ENCODE data around the gene ZNF175. TPM values are rescaled to one million over a fixed set of nuclear protein-coding genes. Genes with fewer than 3 reads are reported as not detected.
"Not testable (repeated sequence)": the region's sequence is repeated elsewhere in the genome, so short reads cannot be mapped to it uniquely, and the experiment has no call there.

ZNF175 gene
- total RNA-seq, 1 experiment from 2014 or later = 6.9 TPM

DNA sequence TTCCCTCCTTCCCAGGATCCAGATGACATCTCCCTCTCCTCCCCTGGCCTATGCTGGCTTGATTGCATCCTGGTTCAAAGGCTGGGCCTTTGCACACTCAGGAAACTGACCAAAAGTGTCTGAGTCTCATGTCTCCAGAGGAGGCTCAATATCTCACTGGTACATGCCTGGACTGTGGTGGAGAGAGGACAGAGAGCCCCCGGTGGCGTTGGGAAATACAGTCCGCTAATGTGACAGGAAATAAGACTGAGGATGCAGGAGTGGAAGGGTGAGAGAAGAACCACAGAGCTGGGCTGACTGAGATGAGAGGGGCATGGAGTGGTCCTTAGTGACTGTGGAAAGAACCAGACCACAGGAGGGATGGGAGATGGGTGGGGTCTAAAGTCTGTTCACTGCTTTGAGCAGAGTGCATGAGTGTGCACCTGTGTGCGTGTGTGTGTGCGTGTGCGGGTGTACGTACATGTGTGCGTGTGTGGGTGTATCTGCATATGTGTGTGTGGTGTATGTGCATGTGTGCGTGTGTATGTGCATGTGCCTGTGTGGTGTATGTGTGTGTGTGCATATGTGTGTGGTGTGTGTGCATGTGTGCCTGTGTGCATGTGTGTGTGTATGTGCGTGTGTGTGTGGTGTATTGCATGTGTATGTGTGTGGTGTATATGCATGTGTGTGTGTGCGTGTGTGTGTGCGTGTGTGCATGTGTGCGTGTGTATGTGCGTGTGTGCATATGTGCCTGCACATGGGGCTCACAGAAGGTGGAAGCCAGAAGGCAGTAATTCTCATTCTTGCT lies 57.3 kb downstream of the ZNF175 start:
- Mint-ChIP-seq H3K4me3 (ENCODE audit: unreplicated experiment) (no peak overlapping the region), H3K36me3 (ENCODE audit: insufficient read depth, unreplicated experiment) (no peaks in the 10 kb centered on the region), H3K27ac (ENCODE audit: low read depth, unreplicated experiment) (no peak overlapping the region), H3K27me3 (ENCODE audit: insufficient read depth, unreplicated experiment) (peaks cover 29% of the 10 kb centered on the region), H3K9me3 (ENCODE audit: unreplicated experiment) (peaks cover 13% of the 10 kb centered on the region), H3K4me1 (ENCODE audit: insufficient read depth, unreplicated experiment) (no peaks in the 10 kb centered on the region)
- POLR2A ChIA-PET = no interaction called here
- no TSS peak for BruUV-seq (replicated peaks)
- no peak for DNase-seq (ENCODE audit: unreplicated experiment)
- CTCF ChIA-PET = interaction anchor here (0.6 to 0.8 kb wide), 2 partner anchors 79 to 1072 kb away, joined by 3 read pairs; no protein-coding TSS in a partner anchor
- TF ChIP-seq, protein P1, sequence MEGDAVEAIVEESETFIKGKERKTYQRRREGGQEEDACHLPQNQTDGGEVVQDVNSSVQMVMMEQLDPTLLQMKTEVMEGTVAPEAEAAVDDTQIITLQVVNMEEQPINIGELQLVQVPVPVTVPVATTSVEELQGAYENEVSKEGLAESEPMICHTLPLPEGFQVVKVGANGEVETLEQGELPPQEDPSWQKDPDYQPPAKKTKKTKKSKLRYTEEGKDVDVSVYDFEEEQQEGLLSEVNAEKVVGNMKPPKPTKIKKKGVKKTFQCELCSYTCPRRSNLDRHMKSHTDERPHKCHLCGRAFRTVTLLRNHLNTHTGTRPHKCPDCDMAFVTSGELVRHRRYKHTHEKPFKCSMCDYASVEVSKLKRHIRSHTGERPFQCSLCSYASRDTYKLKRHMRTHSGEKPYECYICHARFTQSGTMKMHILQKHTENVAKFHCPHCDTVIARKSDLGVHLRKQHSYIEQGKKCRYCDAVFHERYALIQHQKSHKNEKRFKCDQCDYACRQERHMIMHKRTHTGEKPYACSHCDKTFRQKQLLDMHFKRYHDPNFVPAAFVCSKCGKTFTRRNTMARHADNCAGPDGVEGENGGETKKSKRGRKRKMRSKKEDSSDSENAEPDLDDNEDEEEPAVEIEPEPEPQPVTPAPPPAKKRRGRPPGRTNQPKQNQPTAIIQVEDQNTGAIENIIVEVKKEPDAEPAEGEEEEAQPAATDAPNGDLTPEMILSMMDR (IDR thresholded peaks at IDR 0.05; ENCODE audit: unreplicated experiment) = no peak
- intact Hi-C loops (cut with micrococcal nuclease) = no loop called here

- H3K9me3 Mint-ChIP-seq (ENCODE audit: unreplicated experiment) = not testable (repeated sequence)
Observed at GRCh38 chr19:51630315-51630714, 59.2 kb downstream of the ZNF175 start, which contains the start of gene SIGLEC5. Gene SIGLEC5, minus strand, starts transcription at chr19:51630401. Its CDS starts 66 bp downstream, at chr19:51630335.

DNA sequence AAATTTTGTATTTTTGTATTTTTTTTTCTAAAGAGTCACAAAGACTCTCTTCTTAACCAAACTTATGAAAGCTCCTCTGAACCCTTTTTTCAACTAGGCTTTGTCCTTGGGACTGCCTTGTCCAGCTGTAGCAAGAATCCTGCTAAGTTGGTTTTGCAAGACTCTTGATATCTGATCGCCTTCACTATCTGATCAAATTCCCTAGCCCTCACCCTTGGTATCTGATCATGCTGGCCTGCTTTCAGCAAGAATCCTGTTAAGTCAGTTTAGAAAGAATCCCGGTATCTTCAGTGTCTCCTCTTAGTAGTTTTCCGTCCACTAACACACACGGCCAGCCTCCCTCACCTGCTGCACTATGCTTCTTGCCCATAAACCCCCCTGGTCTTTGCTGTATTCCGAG lies 61.0 kb downstream of the ZNF175 start:
- no peak for DNase-seq (ENCODE audit: unreplicated experiment)
- Mint-ChIP-seq H3K4me3 (ENCODE audit: unreplicated experiment) (no peak overlapping the region), H3K36me3 (ENCODE audit: insufficient read depth, unreplicated experiment) (no peaks in the 10 kb centered on the region), H3K9me3 (ENCODE audit: unreplicated experiment) (peaks cover 2% of the 10 kb centered on the region), H3K27ac (ENCODE audit: low read depth, unreplicated experiment) (no peak overlapping the region), H3K27me3 (ENCODE audit: insufficient read depth, unreplicated experiment) (peaks cover 14% of the 10 kb centered on the region), H3K4me1 (ENCODE audit: insufficient read depth, unreplicated experiment) (no peaks in the 10 kb centered on the region)
- TF ChIP-seq, protein P1 (IDR thresholded peaks at IDR 0.05; ENCODE audit: unreplicated experiment) = no peak
- POLR2A ChIA-PET = no interaction called here
- intact Hi-C loops (cut with micrococcal nuclease) = no loop called here
- no TSS peak for BruUV-seq (replicated peaks)
- CTCF ChIA-PET = interaction anchor here (0.6 to 1.5 kb wide), 3 partner anchors 25 to 234 kb away, joined by 3 read pairs; no protein-coding TSS in a partner anchor

More at GRCh38 chr19:51630315-51630714, 59.2 kb downstream of the ZNF175 start, which contains the start of gene SIGLEC5:
- peaks cover 18% of the 10 kb centered on the region for H3K27me3 Mint-ChIP-seq (ENCODE audit: insufficient read depth, unreplicated experiment)
- intact Hi-C loops (cut with micrococcal nuclease); POLR2A ChIA-PET; H3K4me1 Mint-ChIP-seq (ENCODE audit: insufficient read depth, unreplicated experiment); BruUV-seq (replicated peaks); DNase-seq (ENCODE audit: unreplicated experiment); H3K27ac Mint-ChIP-seq (ENCODE audit: low read depth, unreplicated experiment); H3K36me3 Mint-ChIP-seq (ENCODE audit: insufficient read depth, unreplicated experiment); H3K4me3 Mint-ChIP-seq (ENCODE audit: unreplicated experiment): not testable (repeated sequence)
- CTCF ChIA-PET = interaction anchor here (0.6 kb wide), 1 partner anchor 475 kb away, joined by 5 read pairs; no protein-coding TSS in a partner anchor

- ChIA-PET POLR2A (no interaction called here), CTCF (interaction anchor here (0.6 to 1.2 kb wide), 3 partner anchors 29 to 524 kb away, joined by 3 to 4 read pairs (median 3); no protein-coding TSS in a partner anchor)
- H3K9me3 Mint-ChIP-seq (ENCODE audit: unreplicated experiment) = peaks cover 10% of the 10 kb centered on the region
- no peaks in the 10 kb centered on the region for H3K4me1 Mint-ChIP-seq (ENCODE audit: insufficient read depth, unreplicated experiment)
- no peaks in the 10 kb centered on the region for H3K36me3 Mint-ChIP-seq (ENCODE audit: insufficient read depth, unreplicated experiment)
- DNase-seq (ENCODE audit: unreplicated experiment) = peak; percentile 28
- no TSS peak for BruUV-seq (replicated peaks)
- TF ChIP-seq, protein P1 (IDR thresholded peaks at IDR 0.05; ENCODE audit: unreplicated experiment) = peak; percentile 26
- H3K27ac Mint-ChIP-seq (ENCODE audit: low read depth, unreplicated experiment) = no peak overlapping the region
- peaks cover 31% of the 10 kb centered on the region for H3K27me3 Mint-ChIP-seq (ENCODE audit: insufficient read depth, unreplicated experiment)
- no peak overlapping the region for H3K4me3 Mint-ChIP-seq (ENCODE audit: unreplicated experiment)
- intact Hi-C loops (cut with micrococcal nuclease) = no loop called here
Observed at GRCh38 chr19:51637362-51637978, 66.4 kb downstream of the ZNF175 start.

Data from MCF 10A (cell line).